Right renal pelvis (tissue), 4 donors: ENCODE measurements around the gene LETMD1. TPM values are rescaled to one million over a fixed set of nuclear protein-coding genes. Genes with fewer than 3 reads are reported as not detected.
"Not testable (repeated sequence)": the region's sequence is repeated elsewhere in the genome, so short reads cannot be mapped to it uniquely, and the experiment has no call there.

Source experiments
- DNase-seq, 4 donors: peaks; one replicate each; pipeline ENCODE4 v3.0.0-alpha.2; 2013; ENCODE audit warnings: low read depth in 4 of 4, low spot score in 3 of 4, missing footprints in 1 of 4
- polyA plus RNA-seq, 4 donors: library from polyadenylated mRNA; unstranded; fragments of 120-200 nt; gene quantifications; one replicate each; pipeline ENCODE4 v1.2.1, GENCODE V29; 2013; ENCODE audit not compliant: insufficient read length in 4 of 4

The LETMD1 gene
- 10 to 100 TPM; 85.2 to 97.8 (median 97.1) TPM for polyA plus RNA-seq

GRCh38 chr12:51047655-51048540 is at the start of gene LETMD1:
LETMD1 (plus strand) TSS chr12:51048327; CDS start chr12:51048357, 30 bp downstream.
- DNase-seq = peak; percentile 94 to 96 (median 95)

GRCh38 chr12:50999093-50999492 is 49.0 kb upstream of the LETMD1 start:
- no peak for DNase-seq

- no peak for DNase-seq
These were observed 47.9 kb upstream of the LETMD1 start for GRCh38 chr12:51000245-51000644.

DNA sequence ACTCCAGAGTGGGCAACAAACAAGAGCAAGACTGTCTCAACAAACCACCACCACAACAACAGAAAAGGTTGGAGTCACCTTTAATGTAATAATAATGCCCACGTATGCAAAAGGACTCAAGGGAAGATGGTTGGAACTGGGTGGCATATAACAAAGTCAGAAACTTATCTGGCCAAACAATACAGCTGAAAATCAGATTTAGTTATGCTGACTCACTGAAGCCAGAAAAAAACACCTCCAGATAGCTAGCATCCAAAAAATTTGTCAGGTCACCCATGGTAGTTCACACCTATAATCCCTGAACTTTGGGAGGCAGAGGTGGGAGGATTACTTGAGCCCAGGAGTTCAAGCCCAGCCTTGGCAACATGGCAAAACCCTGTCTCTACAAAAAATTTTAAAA is 46.3 kb upstream of the LETMD1 start:
- DNase-seq = no peak

DNA sequence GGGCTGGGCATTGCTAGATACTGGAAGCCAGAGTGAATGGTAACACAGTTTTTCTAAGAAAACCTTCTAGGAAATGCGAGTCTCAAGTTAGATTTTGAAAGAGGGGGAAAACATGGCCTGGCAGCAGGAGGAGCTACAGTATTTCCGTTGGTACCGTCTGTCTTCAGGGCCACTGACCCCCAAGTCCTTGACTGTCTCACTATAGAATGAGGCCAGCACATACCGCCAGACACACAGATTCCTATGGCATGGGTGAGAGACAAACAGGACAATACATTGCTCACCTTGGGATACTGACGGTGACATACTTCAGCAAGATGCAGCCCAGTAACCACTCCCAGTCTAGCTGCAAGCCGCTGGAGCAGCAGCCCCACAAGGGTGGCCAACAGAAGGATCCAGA is 43.6 kb upstream of the LETMD1 start:
- DNase-seq = no peak

- DNase-seq = no peak
These were observed 43.1 kb upstream of the LETMD1 start for GRCh38 chr12:51005030-51005429.

- no peak for DNase-seq
These were observed 42.5 kb upstream of the LETMD1 start for GRCh38 chr12:51005671-51006070.

DNA sequence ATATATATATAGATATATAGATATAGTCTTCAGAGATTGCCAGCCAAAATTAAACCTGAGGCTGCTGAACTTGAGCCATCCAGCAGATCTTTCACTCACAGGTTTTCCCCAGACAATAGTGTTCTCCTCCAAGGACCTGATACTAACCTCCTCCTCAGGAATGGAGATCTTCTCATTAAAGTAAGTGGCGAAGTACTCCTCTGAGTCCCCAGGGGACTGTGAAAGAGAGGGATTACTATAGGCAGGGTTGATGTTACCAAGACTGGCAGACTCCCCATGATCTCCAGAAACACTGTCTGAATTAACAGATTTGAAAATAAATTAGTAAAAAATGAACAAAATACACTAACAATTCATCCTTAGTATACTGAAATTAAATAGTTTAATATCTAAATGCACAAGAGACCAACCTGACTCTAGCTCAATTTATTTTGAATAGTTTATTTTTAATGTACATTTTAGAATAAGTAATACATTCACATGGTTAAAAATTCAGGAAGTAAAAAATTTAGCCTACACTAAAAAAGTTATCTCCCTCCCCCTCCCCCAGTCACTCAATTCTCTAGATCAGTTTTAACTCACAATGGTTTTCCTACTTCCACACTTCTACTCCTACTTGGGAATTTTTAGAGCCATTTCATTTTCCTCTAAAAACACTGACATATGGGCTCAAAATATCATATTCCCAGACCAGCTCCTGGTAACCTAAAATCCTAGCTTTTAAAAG is 39.6 kb upstream of the LETMD1 start:
- no peak for DNase-seq

DNA sequence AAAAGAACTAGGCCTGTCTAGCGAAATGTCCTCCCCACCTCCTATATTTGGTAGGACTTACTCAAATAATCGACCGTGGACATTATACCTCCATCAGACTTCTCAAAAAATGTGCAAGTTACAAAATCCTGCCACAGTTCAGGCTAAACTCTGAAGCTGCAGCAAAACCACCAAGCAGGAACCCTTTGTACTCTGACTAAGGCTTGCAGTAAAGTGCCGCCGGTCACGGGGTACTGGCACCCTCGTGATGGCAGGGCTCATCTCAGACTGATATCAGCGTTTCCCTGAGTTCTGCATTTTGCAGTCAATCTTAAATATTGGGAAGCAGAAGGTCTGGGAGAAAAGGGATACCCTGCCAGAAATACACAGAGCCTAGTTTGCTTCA is 39.1 kb upstream of the LETMD1 start:
- DNase-seq = no peak

DNA sequence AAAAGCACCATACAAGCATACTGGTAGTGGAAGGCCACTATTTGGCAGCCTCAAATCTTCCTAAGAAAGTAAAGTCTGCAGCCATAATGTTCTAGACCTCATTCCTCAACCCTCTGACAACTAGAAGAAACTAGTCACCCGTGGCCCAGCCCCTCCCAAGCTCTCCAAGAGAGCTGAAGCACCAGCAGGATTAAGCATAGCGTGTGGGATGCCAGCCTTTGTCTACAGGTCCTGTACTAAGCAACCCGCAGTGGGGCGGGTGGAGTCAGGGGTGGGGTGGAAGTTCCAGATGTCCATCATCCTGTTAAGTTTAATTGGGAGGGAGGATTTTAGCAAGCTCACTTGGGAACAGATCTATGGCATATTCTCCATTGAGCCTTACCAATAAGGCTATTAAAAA is 36.2 kb upstream of the LETMD1 start:
- no peak for DNase-seq

DNA sequence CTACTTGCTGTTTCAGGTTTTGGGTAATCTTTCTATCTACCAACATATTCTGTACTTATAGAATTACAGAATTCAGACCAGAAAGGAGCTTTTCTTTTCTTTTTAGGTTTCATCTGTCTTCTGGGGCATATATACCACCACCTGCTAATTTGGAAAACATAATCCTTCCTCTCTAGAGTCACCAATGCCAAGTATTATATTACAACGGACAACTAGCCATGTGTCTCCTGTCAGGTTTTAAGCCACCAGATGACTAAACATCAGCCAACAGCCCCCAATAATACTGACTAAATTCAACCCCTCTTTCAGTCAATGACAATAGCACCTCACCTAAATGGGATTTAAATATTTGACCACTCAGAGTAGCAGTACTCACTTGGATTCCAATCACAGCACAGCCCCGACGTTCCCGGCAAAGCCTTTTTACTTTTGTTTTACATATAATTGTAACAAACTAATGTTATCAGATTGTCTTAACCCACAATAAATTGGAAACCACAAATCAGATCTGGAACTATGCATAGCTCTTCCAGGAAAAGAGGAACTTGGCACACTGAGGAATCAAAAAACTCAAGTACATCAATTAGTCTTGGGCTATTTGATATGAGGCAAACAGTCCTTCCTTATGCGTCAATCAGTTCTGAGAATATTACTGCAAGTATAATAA is 35.4 kb upstream of the LETMD1 start:
- DNase-seq = no peak

DNA sequence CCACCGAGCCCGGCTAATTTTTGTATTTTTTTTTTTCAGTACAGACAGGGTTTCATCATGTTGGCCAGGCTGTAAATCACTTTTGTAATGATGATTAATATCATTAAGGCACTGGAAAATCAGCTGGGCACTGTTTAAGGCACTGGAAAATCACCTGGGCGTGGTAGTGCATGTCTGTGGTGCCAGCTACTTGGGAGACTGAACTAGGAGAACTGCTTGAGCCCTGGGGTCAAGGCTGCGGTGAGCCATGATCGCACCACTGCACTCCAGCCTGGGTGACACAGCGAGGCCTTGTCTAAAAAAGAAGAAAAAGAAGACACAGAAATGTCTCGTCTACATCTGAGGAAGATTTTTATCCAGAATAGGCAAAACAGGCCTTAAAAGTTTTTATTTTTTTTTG is 34.7 kb upstream of the LETMD1 start:
- DNase-seq = no peak

DNA sequence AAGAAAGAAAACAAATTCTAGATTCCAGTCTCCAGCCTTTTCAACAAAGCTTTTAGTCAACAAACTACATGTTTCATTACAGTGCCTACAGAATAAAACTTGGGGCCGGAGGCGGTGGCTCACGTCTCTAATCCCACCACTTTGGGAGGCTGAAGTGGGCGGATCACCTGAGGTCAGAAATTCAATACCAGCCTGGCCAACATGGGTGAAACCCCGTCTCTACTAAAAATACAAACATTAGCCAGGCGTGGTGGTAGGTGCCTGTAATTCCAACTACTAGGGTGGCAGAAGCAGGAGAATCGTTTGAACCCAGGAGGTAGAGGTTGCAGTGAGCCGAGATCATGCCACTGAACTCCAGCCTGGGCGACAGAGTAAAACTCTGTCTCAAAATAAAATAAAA is 33.7 kb upstream of the LETMD1 start:
- DNase-seq = not testable (repeated sequence)

DNA sequence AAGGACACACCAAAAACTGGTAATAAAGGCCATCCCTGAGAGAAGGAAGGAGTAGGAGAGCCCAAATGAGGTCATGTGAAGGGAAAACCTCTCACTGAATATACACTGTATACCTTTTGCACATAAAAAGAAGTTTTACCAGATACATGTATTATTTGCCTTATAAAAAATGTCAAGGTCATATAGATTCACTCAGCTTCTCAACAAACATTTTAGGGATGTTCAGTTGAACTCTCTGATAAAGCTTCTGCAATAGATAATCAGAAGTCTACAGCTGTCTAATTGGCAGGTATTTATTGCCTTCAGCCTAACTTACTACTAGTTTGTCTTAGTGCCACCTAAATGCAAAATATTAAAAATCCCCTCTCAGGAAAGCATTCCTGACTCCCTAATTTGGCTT is 30.7 kb upstream of the LETMD1 start:
- no peak for DNase-seq

- no peak for DNase-seq
These were observed 29.2 kb upstream of the LETMD1 start for GRCh38 chr12:51018956-51019355.

- DNase-seq = no peak
These were observed 28.2 kb upstream of the LETMD1 start for GRCh38 chr12:51019927-51020326.

GRCh38 chr12:51020448-51021182 is 27.5 kb upstream of the LETMD1 start:
- DNase-seq = no peak

DNA sequence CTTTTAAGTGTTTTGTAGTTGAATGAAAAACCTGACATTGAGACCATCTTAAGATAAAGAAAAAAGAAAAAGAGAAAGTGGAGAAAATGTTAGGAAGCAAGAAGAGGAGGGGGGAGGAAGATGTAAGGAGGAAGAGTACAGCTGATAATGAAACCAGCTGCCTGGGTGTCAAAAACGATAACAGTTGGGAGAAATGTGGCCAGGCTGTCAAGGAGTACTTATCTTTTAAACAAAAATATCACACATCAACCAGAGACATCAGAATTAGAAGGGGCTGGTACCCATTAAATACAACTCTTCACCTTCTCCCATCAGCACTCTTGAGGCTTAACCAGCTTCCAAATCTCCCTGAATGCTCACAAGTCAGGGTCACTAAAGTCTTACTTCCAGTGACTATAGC is 26.4 kb upstream of the LETMD1 start:
- DNase-seq = no peak

GRCh38 chr12:51023625-51024382 is 24.3 kb upstream of the LETMD1 start:
- no peak for DNase-seq

DNA sequence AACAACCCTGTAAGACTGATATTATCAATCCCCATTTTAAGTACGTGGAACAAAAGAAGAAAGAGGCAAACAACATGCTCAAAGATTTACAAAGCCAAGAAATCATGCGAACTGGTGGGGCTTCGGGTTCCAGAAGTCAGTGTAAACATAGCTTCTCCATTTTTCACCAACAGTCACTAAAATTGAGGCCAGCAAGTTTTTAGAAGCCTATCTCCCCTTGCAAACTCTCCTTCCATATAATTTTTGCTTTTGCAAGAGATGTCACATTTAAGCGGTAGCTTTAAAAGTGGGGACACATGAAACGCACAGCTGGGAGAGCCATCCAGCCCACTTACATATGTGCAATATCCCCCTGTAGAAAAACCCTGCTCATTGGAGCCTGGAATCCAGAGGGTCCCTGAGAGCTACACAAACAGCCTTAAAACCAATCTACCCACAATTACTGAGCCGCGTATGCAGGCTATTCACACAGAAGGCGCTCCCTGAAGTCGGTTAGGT is 22.7 kb upstream of the LETMD1 start:
- peak in 1 of 4 donors; percentile 41 for DNase-seq
